DOHH2 (cell line): Measurements from ENCODE around the gene TP63.
"Not testable (repeated sequence)": the region's sequence is repeated elsewhere in the genome, so short reads cannot be mapped to it uniquely, and the experiment has no call there.

Experiments used
- EZH2phosphoT487 ChIP-seq: fragments of 200-600 bp; sonication (generic); IDR thresholded peaks from 2 replicates; pipeline ENCODE4 v1.6.1; 2017; ENCODE audit warnings: borderline replicate concordance, mild to moderate bottlenecking, antibody characterized with exemption, low read length, moderate library complexity, mixed read lengths
- TF ChIP-seq, protein P1 (sequence below): fragments of 200-600 bp; sonication (generic); IDR thresholded peaks from one replicate; pipeline ENCODE4 v1.5.1; 2014; ENCODE audit warnings: antibody characterized with exemption, mild to moderate bottlenecking, low read depth, low read length; ENCODE audit not compliant: poor library complexity, severe bottlenecking

GRCh38 chr3:189672346-189672745, 41.2 kb downstream of the TP63 start:
- TF ChIP-seq, protein P1, sequence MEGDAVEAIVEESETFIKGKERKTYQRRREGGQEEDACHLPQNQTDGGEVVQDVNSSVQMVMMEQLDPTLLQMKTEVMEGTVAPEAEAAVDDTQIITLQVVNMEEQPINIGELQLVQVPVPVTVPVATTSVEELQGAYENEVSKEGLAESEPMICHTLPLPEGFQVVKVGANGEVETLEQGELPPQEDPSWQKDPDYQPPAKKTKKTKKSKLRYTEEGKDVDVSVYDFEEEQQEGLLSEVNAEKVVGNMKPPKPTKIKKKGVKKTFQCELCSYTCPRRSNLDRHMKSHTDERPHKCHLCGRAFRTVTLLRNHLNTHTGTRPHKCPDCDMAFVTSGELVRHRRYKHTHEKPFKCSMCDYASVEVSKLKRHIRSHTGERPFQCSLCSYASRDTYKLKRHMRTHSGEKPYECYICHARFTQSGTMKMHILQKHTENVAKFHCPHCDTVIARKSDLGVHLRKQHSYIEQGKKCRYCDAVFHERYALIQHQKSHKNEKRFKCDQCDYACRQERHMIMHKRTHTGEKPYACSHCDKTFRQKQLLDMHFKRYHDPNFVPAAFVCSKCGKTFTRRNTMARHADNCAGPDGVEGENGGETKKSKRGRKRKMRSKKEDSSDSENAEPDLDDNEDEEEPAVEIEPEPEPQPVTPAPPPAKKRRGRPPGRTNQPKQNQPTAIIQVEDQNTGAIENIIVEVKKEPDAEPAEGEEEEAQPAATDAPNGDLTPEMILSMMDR: not testable (repeated sequence)
- not testable (repeated sequence) for TF ChIP-seq EZH2phosphoT487
